ENCODE measurements around the gene NEUROD2.

Gene NEUROD2

GRCh38 chr17:39607851-39608130 is at the start of gene NEUROD2:
NEUROD2 (minus strand) TSS chr17:39607920; CDS start chr17:39606599, 1,321 bp downstream.
- no peak for DNase-seq (ENCODE audit: low read depth in 2 of 2)

GRCh38 chr17:39655105-39655504 is 47.4 kb upstream of the NEUROD2 start:
- DNase-seq (ENCODE audit: low read depth in 2 of 2), result no peak

DNA sequence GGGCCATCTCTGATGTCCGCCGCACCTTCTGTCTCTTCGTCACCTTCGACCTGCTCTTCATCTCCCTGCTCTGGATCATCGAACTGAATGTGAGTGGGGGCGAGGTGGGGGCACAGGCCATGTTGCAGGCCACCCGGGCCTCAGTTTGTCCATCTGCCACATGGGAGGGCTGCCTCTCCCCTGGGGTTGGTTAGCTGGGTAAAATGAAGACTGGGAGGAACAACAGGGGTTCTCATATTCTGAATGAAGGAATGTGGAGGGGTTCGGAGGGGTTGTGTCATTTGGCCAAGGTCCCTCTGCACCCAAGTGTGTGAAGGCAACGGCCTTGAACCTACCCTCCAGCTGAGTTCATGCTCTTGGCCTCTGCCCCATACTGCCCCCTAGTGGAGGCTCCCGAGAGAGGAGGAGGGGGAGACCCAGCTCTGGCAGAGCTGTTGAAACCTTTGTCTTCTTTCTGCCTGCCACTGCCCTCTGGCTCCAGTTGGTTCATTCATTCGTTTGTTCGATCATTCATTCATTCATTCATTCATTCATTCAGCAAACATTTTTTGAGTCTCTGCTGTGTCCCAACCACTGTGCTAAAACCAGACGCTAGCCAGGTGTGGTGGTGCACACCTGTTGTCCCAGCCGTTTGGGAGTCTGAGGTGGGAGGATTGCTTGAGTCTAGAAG is 46.1 kb upstream of the NEUROD2 start:
- peak; percentile 60 to 78 for DNase-seq (ENCODE audit: low read depth in 2 of 2)

DNA sequence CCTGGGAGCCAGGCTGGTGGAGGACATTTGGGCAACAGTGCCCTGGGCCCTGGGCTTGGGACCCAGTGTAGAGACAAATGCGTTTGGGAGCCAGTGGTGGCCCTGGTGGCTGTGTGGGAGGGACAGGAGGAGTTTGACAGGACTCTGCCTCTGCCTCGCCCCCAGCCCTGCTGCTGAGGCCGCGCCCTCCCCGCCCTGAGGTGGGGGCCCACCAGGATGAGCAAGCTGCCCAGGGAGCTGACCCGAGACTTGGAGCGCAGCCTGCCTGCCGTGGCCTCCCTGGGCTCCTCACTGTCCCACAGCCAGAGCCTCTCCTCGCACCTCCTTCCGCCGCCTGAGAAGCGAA is 45.6 kb upstream of the NEUROD2 start:
- no peak for DNase-seq (ENCODE audit: low read depth in 2 of 2)

GRCh38 chr17:39652587-39653315 is 45.0 kb upstream of the NEUROD2 start:
- no peak for DNase-seq (ENCODE audit: low read depth in 2 of 2)

- no peak for DNase-seq (ENCODE audit: low read depth in 2 of 2)
These were observed 44.3 kb upstream of the NEUROD2 start for GRCh38 chr17:39651923-39652586.

GRCh38 chr17:39650121-39650579 is 42.4 kb upstream of the NEUROD2 start:
- no peak for DNase-seq (ENCODE audit: low read depth in 2 of 2)

- no peak for DNase-seq (ENCODE audit: low read depth in 2 of 2)
These were observed 41.1 kb upstream of the NEUROD2 start for GRCh38 chr17:39648616-39649366.

DNA sequence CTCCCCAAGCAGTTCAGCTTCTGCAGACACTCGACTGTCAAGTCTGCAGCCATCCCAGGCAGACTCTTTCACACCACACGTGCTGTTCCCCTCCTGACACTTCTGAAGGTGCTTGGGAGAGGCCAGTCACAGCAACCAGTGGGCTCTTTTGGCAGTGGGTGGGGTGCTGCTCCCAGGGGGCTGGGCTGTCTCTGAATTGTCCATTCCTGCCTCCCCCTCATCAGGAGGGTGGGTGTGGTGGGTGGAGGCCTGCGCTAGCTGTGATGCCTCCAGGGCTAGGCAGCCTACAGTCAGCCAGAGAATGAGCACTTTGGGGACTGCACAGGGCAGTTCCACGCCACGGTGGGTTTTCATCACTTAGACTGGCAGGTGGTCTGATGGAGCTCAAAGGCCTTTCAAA is 39.5 kb upstream of the NEUROD2 start:
- no peak for DNase-seq (ENCODE audit: low read depth in 2 of 2)

GRCh38 chr17:39643271-39643670 is 35.6 kb upstream of the NEUROD2 start:
- no peak for DNase-seq (ENCODE audit: low read depth in 2 of 2)

DNA sequence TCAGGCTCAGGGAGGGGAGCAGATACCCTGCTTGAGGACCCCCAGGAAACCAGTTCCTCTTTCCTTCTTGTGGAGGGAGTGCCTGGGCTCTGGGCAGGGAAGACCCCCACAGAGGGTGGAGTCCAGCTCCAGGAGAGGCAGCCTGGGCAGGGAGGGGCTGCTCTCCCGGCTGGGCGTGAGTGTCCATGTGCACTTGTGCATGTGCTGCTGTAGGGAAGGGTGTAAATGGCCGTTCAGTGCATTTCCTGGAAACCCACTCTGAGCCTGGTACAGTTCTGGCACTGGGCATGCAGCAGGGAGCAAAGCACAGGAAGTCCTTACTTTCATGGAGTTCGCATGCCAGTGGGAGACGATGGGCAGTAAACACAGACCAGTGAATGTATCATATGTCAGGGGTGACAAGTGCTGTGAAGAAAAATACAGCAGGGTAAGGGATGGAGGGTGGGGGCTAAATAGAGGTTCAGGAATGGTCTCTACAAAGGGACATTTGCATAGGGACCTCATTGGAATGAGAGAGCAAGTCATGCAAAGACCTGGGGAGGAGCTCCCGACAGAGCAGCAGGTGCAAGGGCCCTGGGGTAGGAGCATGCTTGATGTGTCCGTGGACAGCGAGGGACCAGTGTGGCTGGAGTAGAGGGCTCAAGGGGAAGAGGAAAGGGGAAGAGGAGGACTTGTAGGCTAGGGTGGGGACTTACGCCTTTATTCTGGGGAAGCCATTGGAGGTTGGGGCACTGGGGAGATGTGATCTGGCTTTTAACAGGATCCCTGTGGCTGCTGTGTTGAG is 34.8 kb upstream of the NEUROD2 start:
- DNase-seq (ENCODE audit: low read depth in 2 of 2), result no peak

DNA sequence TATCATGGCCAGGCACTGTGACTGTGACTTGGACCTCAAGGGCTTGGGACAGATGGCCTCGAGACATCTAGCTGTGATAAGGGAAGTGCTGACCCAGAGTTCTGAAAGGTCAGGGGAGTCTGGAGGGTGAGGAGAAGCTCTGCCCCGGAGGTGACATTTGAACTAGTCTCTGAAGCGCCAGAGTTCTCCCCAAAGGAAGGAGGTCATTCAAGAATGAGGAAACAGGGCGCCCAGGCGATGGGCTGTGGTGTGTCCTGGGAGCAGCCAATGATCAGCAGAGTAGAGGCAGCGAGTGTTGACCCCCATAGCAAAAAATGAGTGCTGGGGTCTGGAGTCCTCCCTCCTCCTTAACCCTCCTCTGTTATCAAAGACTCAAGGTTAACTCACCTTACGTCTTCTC is 34.2 kb upstream of the NEUROD2 start:
- DNase-seq (ENCODE audit: low read depth in 2 of 2), result no peak

DNA sequence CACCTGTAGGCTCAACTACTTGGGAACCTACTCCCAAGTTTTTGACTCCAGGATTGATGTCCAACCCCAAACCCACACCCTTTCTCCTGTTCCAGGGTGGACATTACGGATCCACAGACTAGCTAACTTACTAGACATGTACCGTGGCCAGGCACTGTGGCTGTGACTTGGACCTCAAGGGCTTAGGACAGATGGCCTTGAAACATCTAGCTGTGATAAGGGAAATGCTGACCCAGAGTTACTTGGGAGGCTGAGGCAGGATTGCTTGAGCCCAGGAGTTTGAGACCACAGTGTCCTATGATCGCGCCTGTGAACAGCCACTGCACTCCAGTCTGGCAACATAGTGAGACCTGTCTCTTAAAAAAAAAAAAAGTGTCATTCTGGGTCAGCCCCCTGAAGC is 33.4 kb upstream of the NEUROD2 start:
- DNase-seq (ENCODE audit: low read depth in 2 of 2), result no peak

DNA sequence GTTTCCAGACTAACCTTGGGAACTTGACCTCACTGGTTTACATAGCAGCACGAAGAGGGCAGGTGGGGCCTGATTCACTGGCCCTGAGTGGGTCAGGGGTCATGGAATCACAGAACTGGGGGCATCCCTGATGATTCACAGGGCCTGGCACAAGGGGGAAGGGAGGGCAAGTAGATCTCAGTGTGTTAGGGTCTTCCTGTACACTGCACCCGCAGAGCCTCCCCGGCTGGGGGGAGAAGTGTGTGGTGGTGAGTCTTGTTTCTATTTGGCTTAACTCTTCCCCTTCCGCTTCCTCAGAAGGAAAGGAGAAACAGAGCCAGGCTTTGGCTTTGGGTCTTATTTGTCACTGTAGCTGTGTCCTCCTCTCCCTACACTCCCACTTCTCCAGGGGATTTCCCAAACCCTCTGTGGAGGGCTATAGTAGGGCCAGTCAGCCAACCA is 32.9 kb upstream of the NEUROD2 start:
- no peak for DNase-seq (ENCODE audit: low read depth in 2 of 2)

DNA sequence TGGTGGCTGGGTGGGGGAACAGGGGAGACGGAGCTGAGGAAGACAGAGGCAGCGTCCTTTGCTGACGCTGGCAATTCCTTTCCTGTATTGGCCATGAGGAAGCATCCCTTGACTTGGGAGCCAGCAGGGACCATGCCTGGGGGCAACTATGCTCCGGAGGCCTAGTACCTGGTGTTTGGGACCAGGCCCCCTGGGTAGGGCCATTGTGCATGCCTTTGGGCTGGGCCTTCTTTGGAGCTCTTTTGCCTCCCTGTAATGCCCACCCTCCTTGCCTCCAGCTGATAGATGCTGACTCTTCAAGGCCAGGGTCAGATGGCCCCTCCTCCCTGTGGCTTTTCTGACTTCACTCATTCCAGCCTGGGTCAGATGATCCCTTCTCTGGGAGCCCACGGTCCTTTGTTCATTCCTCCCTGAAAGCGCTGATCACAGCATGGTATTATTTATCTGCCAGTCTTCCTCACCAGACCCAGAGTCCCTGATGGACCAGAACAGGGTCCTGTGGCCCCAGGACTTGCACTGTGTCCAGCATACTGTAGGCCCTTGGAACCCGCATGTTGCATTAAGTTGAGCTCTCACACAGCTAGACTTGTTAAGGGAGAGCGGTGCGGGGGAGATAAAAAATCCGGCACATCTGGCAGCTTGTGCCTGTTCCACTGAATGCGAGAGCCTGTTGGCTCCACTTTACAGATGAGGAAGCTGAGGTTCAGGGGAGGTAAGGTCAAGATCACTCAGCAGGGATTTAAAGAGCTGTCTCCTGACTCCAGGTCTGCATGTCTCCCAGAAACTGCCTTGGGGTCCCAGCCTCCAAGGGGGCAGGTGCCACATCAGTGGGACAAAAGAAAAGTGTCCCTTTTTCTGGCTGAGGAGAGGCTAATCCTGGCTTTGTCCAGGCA is 32.1 kb upstream of the NEUROD2 start:
- DNase-seq (ENCODE audit: low read depth in 2 of 2), result no peak

- no peak for DNase-seq (ENCODE audit: low read depth in 2 of 2)
These were observed 31.3 kb upstream of the NEUROD2 start for GRCh38 chr17:39639043-39639442.

- DNase-seq (ENCODE audit: low read depth in 2 of 2), result no peak
These were observed 30.6 kb upstream of the NEUROD2 start for GRCh38 chr17:39638317-39638716.

GRCh38 chr17:39636927-39637736 is 29.4 kb upstream of the NEUROD2 start, which contains the start of gene STARD3:
STARD3 (plus strand) TSS chr17:39637144; CDS start chr17:39653532, 16,388 bp downstream.
- DNase-seq (ENCODE audit: low read depth in 2 of 2), result peak; percentile 68 to 90

GRCh38 chr17:39636587-39636926 is 28.8 kb upstream of the NEUROD2 start:
- DNase-seq (ENCODE audit: low read depth in 2 of 2), result no peak

Data from stimulated activated CD4-positive, alpha-beta T cell treated with anti-CD3 and anti-CD28 coated beads, Interleukin-1b, Interleukin-23, amount 100 ng/mL, for 1 hour (primary cell).